ENCODE results near the gene MOB1A. TPM values are rescaled to one million over a fixed set of nuclear protein-coding genes. Genes with fewer than 3 reads are reported as not detected.

MOB1A gene
- total RNA-seq (10 to 100 TPM; 28.0 to 44.3 (median 28.9) TPM), polyA plus RNA-seq (10 to 100 TPM; 13.6 to 71.2 (median 24.8) TPM)
- long read RNA-seq, donor 1, full-length matches to known transcripts: 10 of 15 reads
- long read RNA-seq, donor 1, partial matches to known transcripts: 0 of 15 reads
- long read RNA-seq, donor 1, other reads (novel, unspliced or antisense): 5 of 15 reads
- long read RNA-seq, donor 2, full-length matches to known transcripts: 8 of 11 reads
- long read RNA-seq, donor 2, partial matches to known transcripts: 0 of 11 reads
- long read RNA-seq, donor 2, other reads (novel, unspliced or antisense): 3 of 11 reads

GRCh38 chr2:74178211-74179062 lies at the start of gene MOB1A:
TSS of gene MOB1A (minus strand) at chr2:74178879. CDS start at chr2:74178674, 205 bp downstream.
- DNase-seq (peak; percentile 97 to 98), ATAC-seq (peak; percentile 99)
- intact Hi-C loops (cut with DNase I): loop anchor here in 1 of 2 donors (2.0 kb wide), 1 partner anchor 20 kb away; the partner anchor contains the start of gene MTHFD2
- Histone ChIP-seq H3K27me3 (ENCODE audit: insufficient read depth in 3 of 3, low read length in 2 of 3) (no peaks in the 10 kb centered on the region), H3K4me1 (peaks cover 23% of the 10 kb centered on the region), H3K27ac (peak within 1 kb of the TSS; percentile 79), H3K4me3 (peak within 1 kb of the TSS; percentile 78), H3K36me3 (ENCODE audit: insufficient read depth in 1 of 2, low read depth in 1 of 2) (no peaks in the 10 kb centered on the region), H3K9me3 (no peaks in the 10 kb centered on the region)
- WGBS, 3 donors: 0 to 1% (median 0%) methylated on average over 79 to 84 of the region's 84 CpGs
- no peak for TF ChIP-seq CTCF (IDR thresholded peaks at IDR 0.05)

DNA sequence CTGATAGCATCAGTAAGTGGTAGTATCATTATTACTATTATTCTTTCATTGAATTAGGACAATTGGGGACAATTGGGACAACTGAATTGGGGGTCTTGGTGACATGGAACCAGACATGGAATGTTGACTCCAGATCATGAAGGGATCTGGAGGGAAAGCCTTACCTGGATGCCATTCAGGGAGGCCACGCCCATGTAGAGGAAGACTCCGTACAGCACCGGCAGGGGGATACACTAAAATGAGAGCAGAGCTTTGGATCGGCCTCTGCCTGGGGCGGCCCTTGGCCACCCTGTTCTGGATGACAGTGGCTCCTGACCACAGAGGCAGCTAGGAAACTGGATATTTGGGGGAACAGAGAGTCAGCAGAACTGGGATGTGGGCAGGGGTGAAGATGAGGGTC lies 49.0 kb upstream of the MOB1A start:
- Histone ChIP-seq H3K36me3 (ENCODE audit: insufficient read depth in 1 of 2, low read depth in 1 of 2) (no peaks in the 10 kb centered on the region), H3K9me3 (no peaks in the 10 kb centered on the region), H3K4me1 (peaks cover 15% of the 10 kb centered on the region), H3K27me3 (ENCODE audit: insufficient read depth in 3 of 3, low read length in 2 of 3) (no peaks in the 10 kb centered on the region), H3K27ac (peak overlapping the region; percentile 68), H3K4me3 (no peak overlapping the region)
- DNase-seq (no peak), ATAC-seq (peak in 2 of 4 donors; percentile 25 to 39)
- intact Hi-C loops (cut with DNase I): no loop called here
- 53 to 76% (median 67%) methylated on average over 5 of the region's 5 CpGs for WGBS, 3 donors
- TF ChIP-seq CTCF (IDR thresholded peaks at IDR 0.05): no peak

GRCh38 chr2:74226648-74227213 lies 48.1 kb upstream of the MOB1A start:
- intact Hi-C loops (cut with DNase I): no loop called here
- WGBS, 3 donors: 35 to 55% (median 39%) methylated on average over 21 of the region's 21 CpGs
- peaks cover 15% of the 10 kb centered on the region for H3K4me1 ChIP-seq
- no peak for TF ChIP-seq CTCF (IDR thresholded peaks at IDR 0.05)
- DNase-seq (peak; percentile 38 to 80), ATAC-seq (peak; percentile 80 to 95 (median 92))
- H3K27ac ChIP-seq: peak overlapping the region; percentile 68
- H3K36me3 ChIP-seq (ENCODE audit: insufficient read depth in 1 of 2, low read depth in 1 of 2): no peaks in the 10 kb centered on the region
- no peaks in the 10 kb centered on the region for H3K9me3 ChIP-seq
- H3K4me3 ChIP-seq: peak overlapping the region; percentile 46
- no peaks in the 10 kb centered on the region for H3K27me3 ChIP-seq (ENCODE audit: insufficient read depth in 3 of 3, low read length in 2 of 3)

GRCh38 chr2:74225698-74226459 lies 47.2 kb upstream of the MOB1A start:
- H3K4me3 ChIP-seq: peak overlapping the region; percentile 46
- no peak for TF ChIP-seq CTCF (IDR thresholded peaks at IDR 0.05)
- peak overlapping the region; percentile 68 for H3K27ac ChIP-seq
- DNase-seq (no peak), ATAC-seq (peak in 3 of 4 donors; percentile 29 to 53 (median 49))
- H3K27me3 ChIP-seq (ENCODE audit: insufficient read depth in 3 of 3, low read length in 2 of 3): no peaks in the 10 kb centered on the region
- 53 to 68% (median 57%) methylated on average over 4 of the region's 4 CpGs for WGBS, 3 donors
- intact Hi-C loops (cut with DNase I): no loop called here
- no peaks in the 10 kb centered on the region for H3K9me3 ChIP-seq
- H3K4me1 ChIP-seq: peaks cover 15% of the 10 kb centered on the region
- no peaks in the 10 kb centered on the region for H3K36me3 ChIP-seq (ENCODE audit: insufficient read depth in 1 of 2, low read depth in 1 of 2)
